ENCODE data around the gene C19orf44.
"Not testable (repeated sequence)": the region's sequence is repeated elsewhere in the genome, so short reads cannot be mapped to it uniquely, and the experiment has no call there.

The C19orf44 gene

GRCh38 chr19:16541526-16542044, 45.4 kb downstream of the C19orf44 start:
- no peak for DNase-seq (ENCODE audit: low read depth, low spot score)
- H3K4me3 ChIP-seq (ENCODE audit: low read depth, low read length): peak overlapping the region; percentile 69
- ChIA-PET CTCF (interaction anchor here (1.4 kb wide), 1 partner anchor 14 kb away, joined by 3 read pairs; no protein-coding TSS in a partner anchor), POLR2A (no interaction called here)
- TF ChIP-seq, protein P1, sequence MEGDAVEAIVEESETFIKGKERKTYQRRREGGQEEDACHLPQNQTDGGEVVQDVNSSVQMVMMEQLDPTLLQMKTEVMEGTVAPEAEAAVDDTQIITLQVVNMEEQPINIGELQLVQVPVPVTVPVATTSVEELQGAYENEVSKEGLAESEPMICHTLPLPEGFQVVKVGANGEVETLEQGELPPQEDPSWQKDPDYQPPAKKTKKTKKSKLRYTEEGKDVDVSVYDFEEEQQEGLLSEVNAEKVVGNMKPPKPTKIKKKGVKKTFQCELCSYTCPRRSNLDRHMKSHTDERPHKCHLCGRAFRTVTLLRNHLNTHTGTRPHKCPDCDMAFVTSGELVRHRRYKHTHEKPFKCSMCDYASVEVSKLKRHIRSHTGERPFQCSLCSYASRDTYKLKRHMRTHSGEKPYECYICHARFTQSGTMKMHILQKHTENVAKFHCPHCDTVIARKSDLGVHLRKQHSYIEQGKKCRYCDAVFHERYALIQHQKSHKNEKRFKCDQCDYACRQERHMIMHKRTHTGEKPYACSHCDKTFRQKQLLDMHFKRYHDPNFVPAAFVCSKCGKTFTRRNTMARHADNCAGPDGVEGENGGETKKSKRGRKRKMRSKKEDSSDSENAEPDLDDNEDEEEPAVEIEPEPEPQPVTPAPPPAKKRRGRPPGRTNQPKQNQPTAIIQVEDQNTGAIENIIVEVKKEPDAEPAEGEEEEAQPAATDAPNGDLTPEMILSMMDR (IDR thresholded peaks at IDR 0.05; ENCODE audit: insufficient read depth, low read length, missing control alignments): no peak

DNA sequence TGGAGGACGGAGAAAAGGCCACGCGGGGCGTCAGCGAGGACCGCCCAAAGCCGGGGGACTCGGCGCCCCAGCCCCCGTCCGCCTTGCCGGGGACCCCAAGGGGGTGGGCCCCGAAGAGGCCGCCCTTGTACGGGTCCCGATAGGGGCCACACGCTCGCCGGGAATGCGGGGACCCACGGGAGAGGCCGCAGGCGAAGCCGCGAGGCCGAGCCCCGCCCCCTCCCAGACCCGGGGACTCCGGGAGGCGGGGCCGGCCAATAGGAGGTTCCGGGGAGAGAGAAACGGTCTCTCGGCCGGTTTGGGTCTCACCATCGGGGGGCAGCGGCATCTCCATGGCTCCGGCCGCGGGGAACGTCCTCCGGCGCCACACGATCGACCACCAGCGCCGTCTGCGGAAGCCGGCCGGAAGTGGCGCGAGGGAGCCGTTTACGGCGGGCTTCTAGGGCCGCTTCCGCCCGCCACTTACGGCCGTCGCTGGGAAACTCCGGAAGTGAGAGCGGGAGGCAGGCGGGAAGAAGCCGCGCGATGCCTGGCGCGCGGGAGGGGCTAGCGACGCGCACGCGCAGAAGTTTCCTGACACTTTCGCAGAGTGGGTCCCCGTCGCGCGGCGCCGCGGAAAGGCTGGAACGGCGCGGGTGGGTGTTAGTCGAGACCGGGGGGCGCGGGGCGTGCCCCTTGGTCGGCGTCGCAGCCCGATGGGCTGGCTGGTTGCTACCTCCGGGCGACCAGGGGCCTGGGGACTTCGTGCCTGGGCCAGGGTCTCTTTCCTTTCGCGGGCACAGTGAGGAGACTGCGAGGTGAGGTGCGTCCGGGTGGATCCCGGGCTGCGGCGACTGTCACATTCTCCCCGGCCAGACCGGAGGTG, 46.1 kb downstream of the C19orf44 start, which contains the start of gene CHERP:
Gene CHERP (minus strand): TSS at position 393 of the 865 bp plus-strand sequence. CDS start 59 bp downstream, at position 334.
- H3K4me3 ChIP-seq (ENCODE audit: low read depth, low read length): peak within 1 kb of the TSS; percentile 69
- DNase-seq (ENCODE audit: low read depth, low spot score): peak; percentile 46
- ChIA-PET CTCF (interaction anchor here (1.4 kb wide), 1 partner anchor 15 kb away, joined by 3 read pairs; no protein-coding TSS in a partner anchor), POLR2A (interaction anchor here (0.6 to 0.8 kb wide), 2 partner anchors 11 to 43 kb away, joined by 3 read pairs; no protein-coding TSS in a partner anchor)
- TF ChIP-seq, protein P1 (IDR thresholded peaks at IDR 0.05; ENCODE audit: insufficient read depth, low read length, missing control alignments): no peak

- H3K4me3 ChIP-seq (ENCODE audit: low read depth, low read length): peak overlapping the region; percentile 69
- ChIA-PET POLR2A (interaction anchor here (0.6 to 0.8 kb wide), 2 partner anchors 10 to 42 kb away, joined by 3 read pairs; no protein-coding TSS in a partner anchor), CTCF (interaction anchor here (0.7 kb wide), 1 partner anchor 39 kb away, joined by 3 read pairs; no protein-coding TSS in a partner anchor)
- DNase-seq (ENCODE audit: low read depth, low spot score): no peak
- TF ChIP-seq, protein P1 (IDR thresholded peaks at IDR 0.05; ENCODE audit: insufficient read depth, low read length, missing control alignments): no peak
Measured at GRCh38 chr19:16542910-16543472, 46.8 kb downstream of the C19orf44 start.

DNA sequence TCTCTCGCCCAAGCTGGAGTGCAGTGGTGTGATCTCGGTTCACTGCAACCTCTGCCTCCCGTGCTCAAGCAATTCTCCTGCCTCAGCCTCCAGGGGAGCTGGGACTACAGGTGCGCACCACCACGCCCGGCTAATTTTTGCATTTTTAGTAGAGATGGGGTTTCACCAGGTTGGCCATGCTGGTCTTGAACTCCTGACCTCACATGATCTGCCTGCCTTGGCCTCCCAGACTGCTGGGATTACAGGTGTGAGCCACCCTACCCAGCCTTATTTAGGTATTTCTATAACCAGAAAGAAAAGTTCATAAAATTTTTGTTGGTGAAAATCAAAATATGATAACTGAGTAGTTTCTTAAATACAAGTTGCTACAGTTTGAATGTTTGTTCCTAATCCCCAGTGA, 47.5 kb downstream of the C19orf44 start:
- CTCF ChIA-PET: interaction anchor here (0.7 kb wide), 1 partner anchor 38 kb away, joined by 3 read pairs; no protein-coding TSS in a partner anchor
- peak overlapping the region; percentile 18; the same call in 1 of the 2 replicates for H3K4me3 ChIP-seq (ENCODE audit: low read depth, low read length)
- DNase-seq (ENCODE audit: low read depth, low spot score); POLR2A ChIA-PET: not testable (repeated sequence)

DNA sequence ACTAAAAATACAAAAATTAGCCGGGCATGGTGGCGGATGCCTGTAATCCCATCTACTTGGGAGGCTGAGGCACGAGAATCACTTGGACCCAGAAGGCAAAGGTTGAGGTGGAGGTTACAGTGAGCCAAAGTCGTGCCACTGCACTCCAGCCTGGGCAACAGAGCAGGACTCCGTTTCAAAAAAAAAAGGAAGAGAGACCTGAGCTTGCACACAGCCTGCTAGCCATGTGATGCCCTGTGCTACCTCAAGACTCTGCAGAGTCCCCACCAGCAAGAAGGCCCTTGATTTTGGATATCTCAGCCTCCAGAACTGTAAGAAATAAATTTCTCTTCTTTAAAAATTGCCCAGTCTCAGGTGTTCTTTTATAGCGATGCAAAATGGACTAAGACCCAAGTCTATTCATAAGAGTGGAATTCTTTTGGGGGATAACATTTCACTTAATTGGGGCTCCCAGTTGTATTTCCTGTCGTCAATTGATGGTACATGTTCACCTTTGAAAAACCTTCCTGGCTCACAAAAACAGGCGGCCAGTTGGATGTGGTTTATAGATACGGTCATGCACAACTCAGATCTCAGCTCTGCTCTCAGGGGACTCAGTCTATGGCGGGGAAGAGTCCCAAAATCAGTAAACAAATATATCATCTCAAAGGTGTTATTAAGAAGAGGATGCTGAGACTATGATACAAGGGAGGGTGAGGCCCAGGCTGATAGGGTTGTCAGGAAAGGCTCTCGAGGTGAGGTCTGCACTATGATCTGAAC, 48.5 kb downstream of the C19orf44 start:
- TF ChIP-seq, protein P1 (IDR thresholded peaks at IDR 0.05; ENCODE audit: insufficient read depth, low read length, missing control alignments): no peak
- no peak for DNase-seq (ENCODE audit: low read depth, low spot score)
- ChIA-PET POLR2A (no interaction called here), CTCF (no interaction called here)
- H3K4me3 ChIP-seq (ENCODE audit: low read depth, low read length): no peak overlapping the region

DNA sequence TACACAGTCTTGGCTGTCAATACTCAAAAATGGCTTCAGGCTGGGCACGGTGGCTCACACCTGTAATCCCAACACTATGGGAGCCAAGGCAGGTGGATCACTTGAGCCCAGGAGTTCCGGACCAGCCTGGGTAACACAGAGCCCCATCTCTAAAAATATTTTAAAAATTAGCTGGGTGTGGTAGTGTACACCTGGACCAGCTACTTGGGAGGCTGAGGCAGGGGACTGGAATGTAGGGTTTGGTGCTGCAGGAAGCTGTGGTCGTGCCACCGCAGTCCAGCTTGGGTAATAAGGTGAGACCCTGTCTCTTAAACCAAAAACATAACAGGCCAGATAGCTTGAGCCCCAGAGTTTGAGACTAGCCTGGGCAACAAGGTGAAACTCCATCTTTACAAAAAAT, 52.8 kb downstream of the C19orf44 start:
- no peak for DNase-seq (ENCODE audit: low read depth, low spot score)
- H3K4me3 ChIP-seq (ENCODE audit: low read depth, low read length): no peak overlapping the region
- ChIA-PET CTCF (no interaction called here), POLR2A (no interaction called here)
- TF ChIP-seq, protein P1 (IDR thresholded peaks at IDR 0.05; ENCODE audit: insufficient read depth, low read length, missing control alignments): no peak

DNA sequence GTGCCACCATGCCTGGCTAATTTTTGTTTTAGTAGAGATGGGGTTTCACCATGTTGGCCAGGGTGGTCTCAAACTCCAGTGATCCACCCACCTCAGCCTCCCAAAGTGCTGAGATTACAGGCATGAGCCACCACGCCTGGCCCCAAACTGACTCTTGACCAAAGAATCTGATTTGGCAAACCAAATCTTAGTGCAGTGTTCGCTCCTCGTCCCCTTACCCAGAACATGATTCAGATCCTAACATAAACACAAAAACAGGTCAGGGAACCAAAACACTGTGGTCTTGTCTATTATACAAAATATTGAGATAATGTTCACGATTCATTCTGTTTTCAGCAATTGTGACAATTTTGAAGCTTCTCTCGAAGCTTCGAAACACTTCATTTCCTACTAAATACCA, 55.7 kb downstream of the C19orf44 start:
- H3K4me3 ChIP-seq (ENCODE audit: low read depth, low read length); POLR2A ChIA-PET; CTCF ChIA-PET; DNase-seq (ENCODE audit: low read depth, low spot score): not testable (repeated sequence)
